Cerebellar cortex (tissue), 1 donor: Measurements from ENCODE around the gene MAPK7.
A peak's percentile ranks its signal among the peaks of the same experiment; 100 is the strongest.

Experiments
- DNase-seq: peaks from one replicate; pipeline ENCODE4 v3.0.0-alpha.2; 2015; ENCODE audit warnings: low spot score

MAPK7 gene

DNA sequence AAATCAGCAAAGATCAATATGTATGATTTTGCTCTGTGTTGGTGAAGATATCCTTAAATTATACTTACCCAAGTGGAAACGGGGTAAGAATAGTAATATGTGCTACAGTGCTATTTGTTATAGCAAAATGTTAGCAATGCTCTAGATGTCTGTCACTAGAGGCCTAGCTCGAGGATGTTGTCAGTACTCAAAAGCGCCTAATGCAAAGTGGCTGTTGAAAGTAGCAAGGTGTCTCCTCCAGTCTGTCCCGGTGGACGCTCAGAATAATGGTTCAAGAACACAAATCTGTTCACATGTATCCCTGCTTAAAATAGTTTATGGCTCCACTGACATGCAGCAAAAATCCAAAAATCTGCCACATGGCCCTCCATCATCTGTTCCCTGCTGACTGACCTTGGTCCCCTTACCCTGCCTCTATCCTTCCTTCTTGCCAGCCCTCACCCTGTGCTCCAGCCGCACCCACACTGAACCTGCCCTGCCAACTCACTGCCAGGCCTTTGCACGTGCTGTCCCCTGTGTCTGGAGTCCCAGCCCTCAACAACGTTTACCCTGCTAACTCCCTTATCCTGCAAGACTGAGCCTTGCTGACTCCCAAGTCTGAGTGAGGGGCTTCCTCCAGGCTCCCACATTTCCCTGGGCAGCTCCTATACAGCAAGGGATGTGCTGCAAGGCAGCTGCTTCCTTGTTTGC, 23.2 kb downstream of the MAPK7 start:
- DNase-seq: no peak

GRCh38 chr17:19402171-19402570, 23.9 kb downstream of the MAPK7 start:
- DNase-seq: no peak

GRCh38 chr17:19403021-19403420, 24.7 kb downstream of the MAPK7 start:
- no peak for DNase-seq

GRCh38 chr17:19404264-19404663, 26.0 kb downstream of the MAPK7 start:
- no peak for DNase-seq

DNA sequence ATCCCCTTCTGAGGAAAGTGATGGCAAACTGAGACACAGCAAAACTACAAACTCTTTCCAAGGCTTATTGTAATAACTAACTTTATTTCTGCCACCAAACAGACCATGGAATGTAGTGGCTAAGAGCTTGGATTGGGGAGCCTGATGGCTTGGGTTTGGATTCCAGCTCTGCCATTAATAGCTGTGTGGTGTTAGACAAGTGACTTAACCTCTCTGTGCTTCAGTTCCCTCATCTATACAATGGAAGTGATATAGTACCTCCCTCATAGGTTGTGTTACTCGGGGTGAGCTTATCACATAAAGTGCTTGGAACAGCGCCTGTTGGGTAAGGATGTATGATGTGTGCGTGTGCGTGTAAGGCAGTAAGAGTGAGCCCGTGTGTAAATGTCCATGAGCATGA, 26.8 kb downstream of the MAPK7 start:
- no peak for DNase-seq

- DNase-seq: no peak
Measured at GRCh38 chr17:19407601-19408345, 29.5 kb downstream of the MAPK7 start.

- no peak for DNase-seq
Measured at GRCh38 chr17:19408346-19408710, 30.0 kb downstream of the MAPK7 start.

- DNase-seq: no peak
Measured at GRCh38 chr17:19409066-19409465, 30.8 kb downstream of the MAPK7 start.

- DNase-seq: peak; percentile 14
Measured at GRCh38 chr17:19409509-19409908, 31.2 kb downstream of the MAPK7 start.

GRCh38 chr17:19410091-19410490, 31.8 kb downstream of the MAPK7 start:
- DNase-seq: peak; percentile 5

GRCh38 chr17:19410875-19411620, 32.8 kb downstream of the MAPK7 start, which contains the start of gene RNF112:
Gene RNF112, plus strand, starts transcription at chr17:19411232. Its CDS starts 177 bp downstream, at chr17:19411409.
- DNase-seq: peak; percentile 93

- peak; percentile 86 for DNase-seq
Measured at GRCh38 chr17:19411631-19412030, 33.3 kb downstream of the MAPK7 start.

DNA sequence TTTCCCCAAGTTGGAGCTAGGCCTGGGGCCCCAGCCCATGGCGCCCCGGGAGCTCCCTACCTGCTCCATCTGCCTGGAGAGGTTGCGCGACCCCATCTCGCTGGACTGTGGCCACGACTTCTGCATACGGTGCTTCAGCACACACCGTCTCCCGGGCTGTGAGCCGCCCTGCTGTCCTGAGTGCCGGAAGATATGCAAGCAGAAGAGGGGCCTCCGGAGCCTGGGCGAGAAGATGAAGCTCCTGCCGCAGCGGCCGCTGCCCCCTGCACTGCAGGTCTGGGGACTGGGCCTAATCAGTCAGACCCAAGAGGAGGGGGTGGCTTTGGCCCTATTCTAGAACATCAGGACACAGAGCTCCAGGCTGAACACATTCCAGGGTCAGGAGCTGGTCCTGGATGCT, 34.2 kb downstream of the MAPK7 start:
- DNase-seq: peak; percentile 20

DNA sequence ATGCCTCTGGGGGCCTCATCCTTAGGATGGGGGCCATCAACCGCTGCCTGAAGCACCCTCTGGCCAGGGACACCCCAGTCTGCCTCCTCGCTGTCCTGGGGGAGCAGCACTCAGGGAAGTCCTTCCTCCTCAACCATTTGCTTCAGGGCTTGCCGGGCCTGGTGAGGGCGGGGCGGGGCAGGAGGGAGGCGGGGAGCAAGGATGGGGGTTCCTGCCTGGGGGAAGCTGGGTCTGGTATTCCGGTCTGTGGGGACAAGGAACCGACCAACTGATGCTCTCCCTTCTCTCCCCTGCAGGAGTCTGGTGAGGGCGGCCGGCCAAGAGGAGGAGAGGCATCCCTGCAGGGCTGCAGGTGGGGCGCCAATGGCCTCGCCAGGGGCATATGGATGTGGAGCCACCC, 34.7 kb downstream of the MAPK7 start:
- DNase-seq: peak; percentile 34

GRCh38 chr17:19413761-19414160, 35.5 kb downstream of the MAPK7 start:
- DNase-seq: peak; percentile 3

GRCh38 chr17:19414396-19415280, 36.3 kb downstream of the MAPK7 start:
- peak; percentile 34 for DNase-seq

- DNase-seq: peak; percentile 83
Measured at GRCh38 chr17:19415311-19415710, 37.0 kb downstream of the MAPK7 start.

DNA sequence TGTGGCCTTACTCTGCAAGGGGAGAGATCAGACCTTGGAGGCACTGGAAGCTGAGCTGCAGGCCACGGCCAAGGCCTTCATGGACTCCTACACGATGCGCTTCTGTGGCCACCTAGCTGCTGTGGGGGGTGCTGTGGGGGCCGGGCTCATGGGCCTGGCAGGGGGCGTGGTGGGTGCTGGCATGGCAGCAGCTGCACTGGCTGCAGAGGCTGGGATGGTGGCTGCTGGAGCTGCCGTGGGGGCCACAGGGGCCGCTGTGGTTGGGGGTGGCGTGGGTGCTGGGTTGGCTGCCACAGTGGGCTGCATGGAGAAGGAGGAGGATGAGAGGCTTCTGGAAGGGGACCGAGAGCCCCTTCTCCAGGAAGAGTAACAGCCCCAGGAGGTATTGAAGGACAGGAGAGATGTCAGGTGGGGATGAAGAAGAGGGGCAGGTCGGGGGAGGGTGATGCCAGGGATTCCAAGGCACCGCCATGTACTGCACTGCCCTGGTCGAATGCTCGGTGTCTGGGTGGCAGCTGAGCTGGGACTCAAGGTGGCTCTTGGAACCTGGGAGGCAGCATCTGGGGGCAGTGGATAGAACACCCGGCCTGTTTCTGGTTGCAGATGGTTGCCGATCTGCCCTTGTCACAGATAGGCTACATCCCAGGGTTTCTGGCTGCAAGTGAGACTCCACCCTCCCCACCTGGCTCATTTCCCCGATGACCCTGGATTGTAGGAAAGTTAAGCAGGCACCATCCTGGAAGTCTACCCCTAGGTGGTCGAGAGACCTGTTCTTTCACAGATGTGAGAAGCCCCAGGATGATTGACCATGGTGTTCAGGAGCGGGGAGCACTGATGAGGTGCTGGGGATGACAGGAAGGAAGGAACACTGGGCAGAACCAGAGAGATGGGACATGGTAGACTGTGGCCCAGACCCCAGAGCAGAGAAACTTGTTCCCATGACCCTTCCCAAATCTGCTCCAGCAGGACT, 37.8 kb downstream of the MAPK7 start:
- peak; percentile 9 for DNase-seq

DNA sequence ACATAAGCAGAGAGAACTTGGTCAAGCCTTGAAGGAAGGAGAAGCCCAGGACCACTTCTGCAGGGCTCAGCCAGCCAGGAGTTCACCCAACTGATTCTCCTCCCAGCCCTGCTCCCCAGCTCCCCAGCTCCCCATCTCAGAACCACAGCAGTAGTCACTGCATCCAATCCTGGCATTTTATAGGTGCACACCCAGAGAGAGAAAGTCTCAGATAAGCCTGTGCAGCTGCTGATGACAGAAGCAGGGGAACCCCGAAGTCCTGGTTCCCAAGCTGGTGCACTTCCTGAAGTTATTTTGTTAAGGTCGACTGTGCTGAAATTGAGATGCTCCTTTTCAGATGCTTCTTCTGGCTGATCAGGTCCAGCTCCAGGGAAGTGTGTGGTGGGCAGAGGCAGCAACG, 39.3 kb downstream of the MAPK7 start:
- no peak for DNase-seq

DNA sequence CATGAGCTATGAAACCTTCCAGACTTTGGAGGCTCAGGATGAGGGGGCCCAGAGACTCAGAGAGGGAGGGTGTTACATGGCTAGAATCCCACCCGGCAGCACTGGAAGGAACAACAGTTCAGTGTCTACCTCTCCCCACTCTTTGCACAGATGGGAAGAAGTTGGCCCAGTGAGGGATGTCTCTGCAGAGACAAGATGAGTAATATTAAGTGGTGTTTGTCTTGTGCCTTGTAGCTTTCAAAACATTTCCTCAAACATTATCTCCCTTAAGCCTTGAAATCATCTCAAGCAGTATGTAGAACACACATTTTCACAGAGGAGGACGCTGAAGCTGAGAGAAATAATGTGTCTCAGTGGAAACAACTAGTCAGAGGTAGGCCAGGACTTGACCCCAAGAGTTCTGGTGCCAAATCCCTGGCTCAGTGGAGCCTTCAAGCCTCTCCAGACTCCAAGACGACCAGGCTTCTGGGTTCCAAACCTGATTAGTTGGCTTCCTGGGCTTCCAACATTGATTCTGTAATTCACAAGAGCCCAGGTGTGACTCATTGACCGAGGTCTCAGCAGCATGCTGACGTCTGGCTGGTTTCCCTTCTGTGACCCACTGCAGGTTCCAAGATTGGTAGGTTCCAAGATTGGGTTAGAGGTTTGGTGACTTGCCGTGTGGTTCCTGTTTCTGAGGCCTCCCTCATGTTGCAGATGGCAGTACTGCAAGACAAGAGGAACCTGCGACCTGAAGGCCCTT, 40.1 kb downstream of the MAPK7 start:
- peak; percentile 38 for DNase-seq
